Stimulated activated CD4-positive, alpha-beta T cell treated with anti-CD3 and anti-CD28 coated beads, Interleukin-2, amount 100 ng/mL, for 4 hours (primary cell): ENCODE data around the gene ROBO1.

Experiments
- DNase-seq: peaks from one replicate; pipeline ENCODE4 v3.0.0-alpha.2; 2020; ENCODE audit warnings: low read depth

Gene ROBO1

DNA sequence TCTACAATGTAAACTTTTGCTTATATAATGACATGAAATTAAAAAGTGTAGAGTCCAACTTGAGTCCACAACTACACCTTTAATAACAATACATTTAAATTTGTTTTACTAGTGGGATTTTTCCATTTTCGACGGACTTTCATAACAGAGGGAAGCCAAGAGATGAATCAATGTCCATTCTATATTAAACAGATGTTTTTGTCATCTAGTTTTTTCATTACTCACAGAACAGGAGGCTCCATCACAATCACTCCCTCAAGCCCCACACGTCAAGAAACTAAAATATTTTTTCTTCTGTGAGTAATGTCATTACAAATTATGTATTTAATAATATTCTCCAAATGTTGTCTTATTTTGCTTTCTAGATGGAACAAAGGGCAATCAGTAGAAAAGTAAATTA is 932.9 kb downstream of the ROBO1 start:
- DNase-seq, result no peak

DNA sequence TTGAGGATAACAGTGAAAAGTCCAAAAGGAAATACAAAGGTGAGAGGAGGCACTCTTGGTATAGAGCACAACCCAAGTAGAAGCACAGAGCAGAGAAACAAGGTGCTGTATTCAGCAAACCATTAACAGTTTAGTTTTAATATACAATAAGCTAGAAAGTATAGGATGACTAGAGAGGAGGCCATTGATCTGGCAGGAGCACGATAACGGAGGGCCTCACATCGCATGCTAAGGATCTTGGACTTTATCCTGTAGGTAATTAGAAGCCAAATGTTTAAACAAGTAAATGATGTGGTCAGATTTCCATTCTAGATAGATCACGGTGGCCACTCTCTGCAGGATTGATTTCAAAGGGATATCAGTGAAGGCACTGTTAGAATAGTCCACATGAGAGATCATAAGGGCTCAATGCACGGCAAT is 935.0 kb downstream of the ROBO1 start:
- no peak for DNase-seq

DNA sequence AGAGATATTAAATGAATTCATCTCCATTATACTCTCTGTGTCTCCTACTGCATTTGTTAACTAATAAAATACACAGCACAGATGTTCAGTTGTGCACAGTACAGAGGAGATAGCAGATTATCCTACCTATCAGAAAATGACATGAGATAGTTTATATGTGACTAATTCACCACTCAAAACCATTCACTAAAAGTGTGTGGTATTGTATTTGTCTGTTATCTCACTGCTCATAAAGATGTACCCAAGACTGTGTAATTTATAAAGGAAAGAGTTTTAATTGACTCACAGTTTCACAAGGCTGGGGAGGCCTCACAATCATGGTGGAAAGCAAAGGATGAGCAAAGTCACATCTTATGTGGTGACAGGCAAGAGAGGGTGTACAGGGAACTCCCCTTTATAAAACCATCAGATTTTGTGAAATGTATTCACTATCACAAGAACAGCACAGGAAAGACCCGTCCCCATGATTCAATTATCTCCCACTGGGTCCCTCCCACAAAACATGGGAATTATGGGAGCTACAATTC is 936.3 kb downstream of the ROBO1 start:
- no peak for DNase-seq

DNA sequence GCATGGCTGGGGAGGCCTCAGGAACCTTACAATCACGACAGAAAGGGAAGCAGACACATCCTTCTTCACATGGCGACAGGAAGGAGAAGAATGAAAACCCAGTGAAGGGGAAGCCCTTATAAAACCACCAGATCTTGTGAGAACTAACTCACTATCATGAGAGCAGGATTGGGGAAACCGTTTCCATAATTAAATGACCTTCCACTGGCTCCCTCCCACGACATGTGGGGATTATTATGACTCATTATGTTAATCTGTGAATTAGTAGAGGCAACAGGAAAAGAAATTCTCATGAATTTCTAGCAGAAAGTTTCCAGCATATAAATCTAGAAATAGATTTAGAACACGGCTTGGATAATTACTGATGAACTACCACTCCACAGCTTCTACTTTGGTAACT is 937.3 kb downstream of the ROBO1 start:
- no peak for DNase-seq

DNA sequence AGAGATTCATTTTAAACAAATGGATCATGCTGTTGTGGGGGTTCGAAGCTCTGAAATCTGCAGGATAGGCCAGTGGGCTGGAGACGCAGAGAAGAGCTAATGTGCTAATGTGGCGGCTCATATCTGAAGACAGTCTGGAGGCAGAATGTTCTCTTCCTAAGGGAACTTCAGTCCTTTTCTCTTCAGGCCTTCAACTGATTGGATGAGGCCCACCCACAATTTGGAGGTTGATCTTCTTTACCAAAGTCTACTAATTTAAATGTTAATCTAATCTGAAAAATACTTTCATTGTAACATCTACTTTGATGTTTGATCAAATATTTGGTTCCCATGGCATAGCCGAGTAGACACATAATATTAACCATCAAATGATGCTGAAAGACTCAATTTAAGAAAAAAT is 940.2 kb downstream of the ROBO1 start:
- no peak for DNase-seq

DNA sequence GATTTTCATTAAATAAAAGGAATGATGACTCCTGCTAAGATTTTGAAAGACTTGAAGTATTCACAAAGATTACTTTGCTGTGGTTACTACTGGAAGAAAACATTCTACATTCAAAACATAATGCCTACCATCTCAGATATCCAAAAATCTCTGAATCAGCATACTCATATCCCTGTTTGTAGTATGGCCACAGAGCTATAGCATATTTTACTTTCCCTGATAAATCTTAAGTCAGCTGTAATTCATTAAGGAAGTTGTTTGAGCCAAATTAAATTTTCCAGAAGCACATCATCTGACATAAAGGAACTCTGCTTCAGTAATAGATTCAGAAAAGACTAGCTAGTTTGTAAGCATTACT is 942.0 kb downstream of the ROBO1 start:
- no peak for DNase-seq

DNA sequence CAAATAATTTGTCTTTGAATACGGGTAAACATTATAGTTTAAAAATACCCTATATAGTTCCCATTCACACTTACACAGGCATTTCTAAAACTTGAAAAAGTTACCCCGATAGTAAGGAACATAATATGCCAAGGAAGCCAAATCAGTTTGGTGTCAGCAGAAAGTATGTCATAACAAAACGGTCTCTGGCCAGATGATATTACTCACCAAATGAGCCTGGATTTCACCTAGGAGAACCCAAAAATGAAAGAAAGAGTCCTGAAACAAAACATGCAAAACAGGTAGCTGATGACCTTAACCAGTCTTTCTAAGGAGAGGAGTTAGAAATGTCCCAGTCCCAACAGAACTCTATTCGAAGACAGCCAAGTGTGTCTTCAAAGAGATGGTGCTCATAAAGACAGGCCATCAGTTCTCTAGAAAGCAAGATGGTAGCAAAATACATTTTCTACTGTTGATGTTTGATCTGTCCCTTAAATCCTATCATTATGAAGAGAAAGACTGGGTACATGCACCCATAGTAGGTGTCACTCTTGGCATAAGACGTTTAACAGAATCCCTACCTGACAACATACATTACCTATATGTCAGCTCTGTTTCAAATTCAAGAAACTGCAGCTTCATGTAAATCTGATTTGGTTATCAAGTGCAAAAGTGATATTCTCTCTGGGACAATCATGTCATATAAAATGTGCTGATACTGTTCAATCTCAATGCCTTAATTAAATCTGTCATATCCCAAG is 942.5 kb downstream of the ROBO1 start:
- DNase-seq, result no peak

DNA sequence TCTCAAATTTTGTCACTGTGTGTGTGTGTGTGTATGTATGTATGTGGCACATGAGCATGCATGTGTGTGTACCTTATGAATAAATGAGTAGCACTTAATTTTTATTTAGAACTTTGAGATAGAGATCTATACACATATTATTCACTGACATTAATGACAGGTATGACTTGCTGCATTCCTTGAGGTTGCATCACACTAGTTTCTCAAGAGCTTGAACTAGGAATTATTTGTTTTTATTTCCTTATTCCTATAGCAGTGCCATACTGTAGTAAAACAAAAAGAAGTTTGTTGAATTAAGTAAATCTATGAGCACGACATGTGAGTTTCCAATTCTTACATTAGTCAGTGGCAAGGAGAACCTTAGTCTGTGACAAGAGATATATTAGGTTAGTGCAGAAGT is 943.9 kb downstream of the ROBO1 start:
- DNase-seq, result no peak

DNA sequence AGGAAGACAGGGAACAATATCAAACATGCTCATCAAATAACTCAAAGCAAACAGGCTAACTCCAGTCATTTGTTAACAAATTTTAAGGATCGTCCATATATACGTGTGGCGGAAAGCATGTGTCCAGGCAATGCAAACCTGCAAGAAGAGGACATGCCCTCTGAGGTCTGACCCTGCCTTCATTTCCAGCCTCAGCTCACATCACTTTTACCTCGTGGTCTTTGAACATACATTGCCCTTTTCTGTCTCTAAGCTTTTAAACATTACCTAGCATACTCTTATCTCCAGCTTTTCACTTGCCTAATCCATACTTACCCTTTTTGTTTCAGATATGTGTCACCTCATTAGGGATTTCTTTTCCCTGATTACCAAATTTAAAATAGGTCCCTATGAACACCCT is 944.4 kb downstream of the ROBO1 start:
- no peak for DNase-seq

DNA sequence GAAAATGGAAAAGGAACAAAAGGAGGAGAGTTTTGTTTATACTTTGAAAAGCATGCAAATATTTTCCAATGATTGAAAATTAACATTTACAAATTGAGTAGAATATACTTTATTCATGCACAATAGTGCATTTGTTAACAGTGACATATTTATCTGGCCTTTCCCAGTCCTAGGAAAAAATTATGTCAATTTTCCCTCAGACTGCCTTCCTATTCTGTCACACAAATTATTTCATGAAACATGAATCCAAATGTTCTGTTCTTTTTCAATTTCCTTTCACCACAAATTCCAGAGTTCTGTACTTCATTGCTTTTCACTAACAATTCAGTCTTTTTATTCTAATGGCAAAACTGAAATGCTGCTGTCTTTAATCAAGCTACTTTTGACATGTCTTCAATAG is 945.1 kb downstream of the ROBO1 start:
- no peak for DNase-seq

DNA sequence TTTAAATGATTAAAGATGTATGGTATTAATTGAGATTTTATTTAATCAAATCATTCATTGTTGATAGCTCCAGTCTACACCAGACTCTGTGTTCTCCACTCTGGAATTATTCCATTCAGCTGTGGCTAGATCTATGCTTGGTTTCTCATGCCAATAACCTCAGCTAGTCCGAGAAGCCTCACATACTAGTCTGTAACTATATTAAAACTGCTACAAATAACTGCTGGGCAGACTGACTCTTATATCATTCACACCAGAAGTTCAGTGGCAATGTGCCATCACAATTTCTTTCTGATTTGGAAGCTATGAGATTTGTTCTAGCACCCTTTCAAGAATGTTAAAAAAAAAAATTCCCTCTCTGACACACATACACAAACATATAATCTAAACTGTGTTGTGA is 947.3 kb downstream of the ROBO1 start:
- DNase-seq, result no peak

DNA sequence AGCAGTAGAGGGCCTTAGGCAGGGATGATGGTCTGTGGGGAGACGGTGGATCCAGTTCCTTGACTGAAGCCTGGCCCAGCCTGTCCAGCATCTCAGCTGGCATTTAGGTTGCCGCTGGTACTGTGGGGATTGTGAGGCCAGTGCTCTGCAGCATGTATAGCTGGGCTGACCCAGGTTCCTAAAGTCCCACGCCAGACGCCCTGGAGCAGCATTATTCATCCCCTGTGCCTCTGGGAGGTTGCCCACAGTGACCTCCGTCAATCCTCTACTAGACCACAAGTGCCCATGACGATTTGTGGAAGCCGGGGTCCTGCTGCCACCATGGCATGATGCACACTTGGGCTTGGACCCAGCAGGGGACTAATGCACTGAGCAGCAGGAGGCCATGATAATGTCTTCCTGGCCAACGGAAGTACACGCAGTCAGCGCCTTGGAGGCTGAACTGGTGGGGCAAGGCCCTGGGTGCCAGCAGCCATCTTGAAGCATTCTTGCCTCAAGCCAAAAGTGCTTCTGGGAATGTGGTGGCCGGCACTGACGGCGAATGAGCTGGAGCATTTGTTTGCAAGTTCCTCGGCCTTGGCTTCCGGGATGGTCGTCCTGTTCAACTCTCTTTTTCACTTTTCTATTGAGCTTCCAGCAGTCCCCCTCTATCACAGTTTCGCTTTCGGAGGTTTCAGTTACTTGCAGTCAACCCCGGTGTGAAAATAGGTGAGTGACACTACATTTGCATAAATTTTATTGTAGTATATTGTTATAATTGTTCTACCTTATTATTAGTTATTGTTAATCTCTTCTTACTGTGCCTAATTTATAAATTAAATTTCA is 949.4 kb downstream of the ROBO1 start:
- no peak for DNase-seq

DNA sequence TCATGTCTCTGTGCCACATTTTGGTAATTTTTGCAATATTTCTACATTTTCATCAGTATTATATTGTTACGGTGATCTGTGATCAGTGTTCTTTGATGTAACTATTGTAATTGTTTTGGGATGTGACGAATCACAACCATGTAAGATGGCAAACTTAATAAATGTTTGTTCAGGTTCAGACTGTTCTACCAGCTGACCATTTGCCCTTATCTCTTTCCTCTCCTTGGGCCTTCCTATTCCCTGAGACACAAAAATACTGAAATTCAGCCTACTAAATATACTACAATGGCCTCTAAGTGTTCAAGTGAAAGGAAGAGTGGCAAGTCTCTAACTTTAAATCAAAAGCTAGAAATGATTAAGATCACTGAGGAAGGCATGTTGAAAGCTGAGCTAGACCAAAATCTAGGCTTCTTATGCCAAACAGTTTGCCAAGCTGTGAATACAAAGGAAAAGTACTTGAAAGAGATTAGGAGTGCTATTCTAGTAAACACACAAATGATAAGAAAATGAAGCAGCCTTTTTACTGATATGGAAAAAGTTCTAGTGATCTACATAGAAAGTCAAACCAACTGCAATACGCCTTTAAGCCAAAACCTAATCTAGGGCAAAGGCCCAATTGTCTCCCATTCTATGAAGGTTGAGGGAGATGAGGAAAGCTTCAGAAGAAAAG is 952.8 kb downstream of the ROBO1 start:
- no peak for DNase-seq

DNA sequence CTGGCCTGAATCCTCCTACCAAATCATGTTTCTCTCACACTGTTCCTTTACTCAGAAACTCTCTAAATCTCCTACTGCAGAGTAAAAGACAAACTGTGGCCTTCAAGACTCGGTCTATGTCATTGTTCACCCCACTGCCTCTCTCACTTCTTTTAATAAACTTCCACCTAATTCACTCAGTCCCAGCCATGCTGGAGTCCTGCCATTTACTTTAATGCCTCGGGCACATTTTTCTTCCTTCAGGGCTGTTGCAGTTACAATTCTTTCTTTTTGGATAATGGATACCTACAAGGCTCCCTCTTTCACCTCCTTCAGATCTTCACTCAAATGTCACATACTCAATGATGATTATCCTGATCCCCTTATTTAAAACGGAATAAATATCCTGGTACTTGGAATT is 955.6 kb downstream of the ROBO1 start:
- no peak for DNase-seq

DNA sequence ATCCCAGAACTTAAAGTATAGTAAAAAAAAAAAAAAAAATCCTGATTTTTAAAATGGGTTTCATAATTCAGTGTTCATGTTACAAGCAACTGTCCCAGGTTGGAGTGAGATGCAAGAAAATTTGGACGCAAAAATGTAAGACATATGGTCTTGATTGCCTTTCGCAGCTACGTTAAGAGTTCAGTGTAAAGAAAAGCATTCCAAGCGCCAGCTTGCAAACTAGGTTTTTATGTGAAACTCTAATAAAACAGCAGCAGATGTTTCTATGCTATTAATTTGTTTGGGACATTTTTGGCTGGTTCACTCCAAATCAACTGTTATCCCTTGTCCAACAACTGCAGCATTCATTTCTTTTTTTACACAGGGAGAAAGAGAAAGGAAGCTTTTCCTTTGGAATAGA is 957.8 kb downstream of the ROBO1 start:
- no peak for DNase-seq

DNA sequence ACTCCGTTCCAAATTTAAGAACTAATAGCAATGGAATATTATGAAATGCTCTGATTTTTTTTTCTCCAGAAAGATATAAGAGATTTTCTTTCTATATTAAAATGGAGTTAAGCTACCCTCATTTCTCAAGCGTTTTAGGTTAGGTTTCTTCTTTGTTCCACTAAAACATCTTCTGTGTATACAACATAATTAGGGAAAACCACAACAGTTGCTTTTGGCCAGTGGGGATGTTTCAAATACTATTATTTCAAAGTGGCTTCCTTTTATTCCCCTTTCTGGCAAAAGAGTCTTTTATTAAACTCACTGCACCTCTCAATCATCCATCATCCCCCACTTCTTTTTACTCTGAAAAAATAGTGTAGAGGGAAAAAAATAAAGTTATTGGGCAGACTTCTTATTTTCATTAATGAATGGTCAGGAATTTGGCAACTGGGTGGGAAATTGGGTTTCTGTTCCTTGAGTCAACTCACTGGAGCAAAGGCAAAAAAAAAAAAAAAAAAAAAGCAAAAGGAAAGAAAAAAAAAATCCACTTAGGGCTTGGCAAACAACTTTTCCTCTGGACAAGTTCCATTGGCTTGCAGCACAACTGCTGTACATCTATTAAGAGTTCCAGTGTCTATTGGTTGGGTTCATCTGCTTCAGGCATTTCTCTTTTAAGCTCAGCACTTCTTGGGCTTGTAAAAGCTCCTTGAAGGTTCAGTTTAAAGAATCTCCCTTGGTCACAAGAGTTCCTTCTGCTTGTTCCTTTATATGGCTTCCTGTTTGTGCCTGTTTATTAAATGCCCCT is 963.4 kb downstream of the ROBO1 start:
- no peak for DNase-seq

DNA sequence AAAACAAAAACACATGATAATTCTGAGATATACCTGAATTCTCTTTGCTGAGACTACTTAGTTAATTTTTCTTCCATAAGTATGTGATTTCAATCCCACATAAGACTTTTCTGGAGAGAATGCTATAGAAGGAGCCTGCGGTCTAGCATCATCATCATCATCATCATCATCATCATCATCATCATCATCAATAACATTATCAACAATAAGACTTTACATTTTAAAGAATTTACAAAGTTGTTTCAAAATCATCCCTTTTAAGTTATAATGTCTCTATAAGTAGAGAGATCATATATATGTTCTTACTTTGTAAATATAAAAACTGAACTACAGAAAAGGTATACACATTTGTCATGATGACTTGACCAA is 965.3 kb downstream of the ROBO1 start:
- DNase-seq, result no peak

DNA sequence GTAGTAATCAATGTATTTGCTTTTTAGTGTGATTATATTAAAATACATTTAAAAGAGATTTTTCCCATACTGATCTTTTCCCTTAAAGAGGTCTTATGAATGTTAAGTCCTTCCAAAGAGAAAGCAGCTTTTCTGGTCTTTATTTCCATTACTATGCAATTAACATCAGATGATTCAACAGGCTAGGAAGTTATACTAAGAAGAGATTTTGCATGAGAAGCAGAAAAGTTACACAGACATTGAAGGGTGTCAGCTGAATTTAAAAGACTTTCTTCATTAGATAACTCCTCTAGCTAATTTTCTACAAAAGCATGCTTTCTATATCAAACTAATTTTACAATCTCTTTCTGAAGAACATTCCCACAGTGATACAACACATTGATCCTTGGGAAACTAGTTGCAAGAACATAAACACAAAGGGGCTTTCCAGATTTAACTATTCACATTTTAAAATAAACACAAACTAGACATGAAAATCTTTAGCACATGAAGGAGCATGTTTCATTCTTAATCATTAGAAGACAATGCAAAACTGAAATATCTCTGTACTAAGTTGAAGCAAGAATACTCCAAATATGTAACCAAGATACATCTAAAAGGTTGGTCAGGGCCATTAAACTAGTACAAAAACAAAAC is 965.8 kb downstream of the ROBO1 start:
- DNase-seq, result no peak

DNA sequence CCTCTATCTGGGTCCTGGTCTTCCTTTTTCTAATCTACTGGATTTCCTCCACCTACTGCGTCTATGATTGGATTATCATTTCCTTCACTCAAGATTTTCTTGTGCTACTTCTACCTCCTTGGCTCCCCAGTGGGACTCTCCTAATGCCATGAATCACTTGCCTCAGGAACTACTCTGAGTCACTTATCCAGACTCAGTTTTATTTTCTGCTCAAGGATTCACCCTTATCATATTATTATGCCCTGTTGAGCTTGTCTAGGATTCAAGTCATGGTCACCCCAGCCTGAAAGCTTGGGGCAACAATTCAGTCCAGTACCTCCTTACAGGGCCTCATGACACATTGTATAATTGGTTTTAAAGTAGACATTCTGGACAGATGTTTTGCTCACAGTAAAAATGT is 968.1 kb downstream of the ROBO1 start:
- no peak for DNase-seq

DNA sequence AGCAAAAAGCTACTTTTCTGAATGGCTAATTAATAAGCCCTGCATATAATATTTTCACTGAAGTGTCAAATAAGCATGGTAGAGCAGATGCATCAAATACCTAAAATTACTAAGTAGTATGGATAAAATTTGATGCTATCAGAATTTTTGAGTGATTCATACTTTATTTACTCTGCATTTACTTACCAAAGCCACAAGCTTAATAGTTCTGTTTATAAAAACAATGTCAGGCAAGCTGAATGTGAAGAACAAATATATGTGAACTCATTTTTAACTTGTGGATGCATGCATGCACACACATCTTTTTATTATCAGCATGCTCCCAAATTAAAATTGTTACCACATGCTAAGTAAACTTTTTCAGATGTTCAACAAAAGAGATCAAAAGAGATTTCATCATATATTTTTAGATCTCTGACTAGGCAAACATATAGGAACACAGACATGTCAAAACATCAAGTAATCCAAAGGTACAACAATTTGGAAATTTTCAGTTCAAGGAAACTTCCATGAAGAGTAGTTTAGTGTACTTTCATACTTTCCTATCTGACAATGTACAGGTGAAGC is 969.4 kb downstream of the ROBO1 start:
- DNase-seq, result no peak

DNA sequence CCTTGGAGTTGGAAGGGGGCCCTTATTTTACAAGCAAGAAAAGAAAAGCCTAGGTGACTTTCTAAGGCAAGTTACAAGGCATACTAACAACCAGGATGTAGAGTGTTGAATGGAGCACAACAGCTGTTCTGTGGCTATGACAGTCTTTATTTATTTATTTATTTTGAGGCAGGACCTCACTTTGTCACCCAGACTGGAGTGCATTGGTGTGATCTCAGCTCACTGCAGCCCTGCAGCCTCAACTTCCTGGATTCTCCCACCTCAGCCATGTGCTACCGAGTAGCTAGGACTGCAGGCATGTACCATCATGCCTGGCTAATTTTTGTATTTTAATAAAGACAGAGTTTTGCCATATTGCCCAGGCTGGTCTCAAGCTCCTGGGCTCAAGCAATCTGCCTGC is 973.4 kb downstream of the ROBO1 start:
- no peak for DNase-seq
